ENCODE data around the gene OR6B2. TPM values are rescaled to one million over a fixed set of nuclear protein-coding genes. Genes with fewer than 3 reads are reported as not detected.

Gene OR6B2
- total and polyA plus RNA-seq, 8 donors, result not detected

DNA sequence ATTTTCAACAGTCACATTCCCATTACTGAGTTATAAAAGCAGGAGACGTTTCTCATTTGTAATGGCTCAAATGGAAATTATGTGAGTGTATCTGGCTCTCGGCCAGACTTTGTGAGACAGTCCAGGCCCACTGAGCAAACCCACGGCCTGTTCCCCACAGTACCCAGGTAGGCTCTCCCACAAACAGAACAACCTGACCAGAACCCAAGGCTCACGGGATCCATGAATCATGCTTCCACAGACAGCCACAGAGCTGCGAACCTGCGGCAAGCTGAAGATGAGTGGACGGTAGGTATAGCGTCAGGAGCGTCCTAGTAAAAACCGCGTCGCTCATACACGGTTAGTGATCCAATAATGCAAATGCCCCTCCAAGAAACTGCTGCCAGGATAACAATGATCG is 39.3 kb downstream of the OR6B2 start:
- H3K27me3 ChIP-seq, result no peaks in the 10 kb centered on the region
- TF ChIP-seq, protein P1, sequence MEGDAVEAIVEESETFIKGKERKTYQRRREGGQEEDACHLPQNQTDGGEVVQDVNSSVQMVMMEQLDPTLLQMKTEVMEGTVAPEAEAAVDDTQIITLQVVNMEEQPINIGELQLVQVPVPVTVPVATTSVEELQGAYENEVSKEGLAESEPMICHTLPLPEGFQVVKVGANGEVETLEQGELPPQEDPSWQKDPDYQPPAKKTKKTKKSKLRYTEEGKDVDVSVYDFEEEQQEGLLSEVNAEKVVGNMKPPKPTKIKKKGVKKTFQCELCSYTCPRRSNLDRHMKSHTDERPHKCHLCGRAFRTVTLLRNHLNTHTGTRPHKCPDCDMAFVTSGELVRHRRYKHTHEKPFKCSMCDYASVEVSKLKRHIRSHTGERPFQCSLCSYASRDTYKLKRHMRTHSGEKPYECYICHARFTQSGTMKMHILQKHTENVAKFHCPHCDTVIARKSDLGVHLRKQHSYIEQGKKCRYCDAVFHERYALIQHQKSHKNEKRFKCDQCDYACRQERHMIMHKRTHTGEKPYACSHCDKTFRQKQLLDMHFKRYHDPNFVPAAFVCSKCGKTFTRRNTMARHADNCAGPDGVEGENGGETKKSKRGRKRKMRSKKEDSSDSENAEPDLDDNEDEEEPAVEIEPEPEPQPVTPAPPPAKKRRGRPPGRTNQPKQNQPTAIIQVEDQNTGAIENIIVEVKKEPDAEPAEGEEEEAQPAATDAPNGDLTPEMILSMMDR (IDR thresholded peaks at IDR 0.05), result no peak
- no peak overlapping the region for H3K27ac ChIP-seq
- ATAC-seq, result peak in 1 of 4 donors; percentile 34
- intact Hi-C loops (cut with DNase I), result loop anchor here in 2 of 3 donors (5.0 to 10.0 kb wide), 2 partner anchors 954 to 956 kb away; no protein-coding TSS in a partner anchor
- peaks cover 0 to 23% (median 2%) of the 10 kb centered on the region in 3 donors for H3K36me3 ChIP-seq
- FAIRE-seq, result no peak
- no peak overlapping the region for H3K4me3 ChIP-seq
- H3K4me1 ChIP-seq, result no peaks in the 10 kb centered on the region
- no peaks in the 10 kb centered on the region for H3K9me3 ChIP-seq
- DNase-seq, result no peak
- WGBS, 2 donors, result 83 to 84% methylated on average over 14 of the region's 14 CpGs

- 98% methylated on average over 5 of the region's 5 CpGs for WGBS, 2 donors
- no peak for ATAC-seq
Measured at GRCh38 chr2:239985356-239985755, 44.9 kb downstream of the OR6B2 start.

DNA sequence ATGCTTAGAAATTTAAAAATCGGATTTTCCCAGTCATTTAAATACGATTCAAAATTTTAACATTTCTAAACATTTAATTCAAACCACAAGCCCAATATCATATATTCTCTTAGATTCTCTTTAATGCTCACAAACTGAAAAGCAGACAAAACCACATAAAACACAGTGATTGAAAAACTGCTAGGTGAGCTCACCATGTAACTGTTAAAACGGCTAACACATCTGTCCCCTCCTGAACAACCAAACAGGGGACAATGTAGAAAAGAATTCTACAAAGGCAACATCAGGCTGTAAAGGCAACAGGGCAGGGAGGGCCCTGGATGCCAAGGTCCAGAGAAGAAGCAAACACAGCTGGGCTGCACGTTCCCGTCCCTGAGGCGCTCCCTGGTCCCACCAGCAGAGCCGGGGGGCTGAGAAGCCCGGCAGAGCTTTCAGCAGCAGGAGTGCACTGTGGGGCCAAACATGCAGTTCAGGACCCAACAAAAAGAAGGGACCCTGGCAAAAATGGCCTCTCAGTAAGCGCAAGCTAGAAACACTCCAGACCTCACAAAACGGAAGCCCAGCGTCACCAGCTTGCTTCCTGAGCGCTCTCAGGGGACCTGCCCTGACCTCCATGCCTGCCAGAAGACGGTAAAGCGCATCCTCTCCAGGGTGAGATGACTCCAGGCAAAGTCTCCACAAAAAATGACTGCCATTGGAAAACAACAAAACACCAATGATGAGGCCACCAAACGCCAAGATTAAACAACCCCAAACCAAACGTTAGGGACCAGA is 45.6 kb downstream of the OR6B2 start:
- FAIRE-seq (no peak), DNase-seq (no peak), ATAC-seq (no peak)
- 96 to 97% methylated on average over 16 of the region's 16 CpGs for WGBS, 2 donors
- no peaks in the 10 kb centered on the region for H3K9me3 ChIP-seq
- no peak overlapping the region for H3K27ac ChIP-seq
- H3K27me3 ChIP-seq, result no peaks in the 10 kb centered on the region
- H3K4me1 ChIP-seq, result no peaks in the 10 kb centered on the region
- no peak overlapping the region for H3K4me3 ChIP-seq
- TF ChIP-seq, protein P1 (IDR thresholded peaks at IDR 0.05), result no peak
- intact Hi-C loops (cut with DNase I), result no loop called here
- peaks cover 0 to 29% (median 2%) of the 10 kb centered on the region in 3 donors for H3K36me3 ChIP-seq

More at GRCh38 chr2:239985356-239985755, 44.9 kb downstream of the OR6B2 start:
- Histone ChIP-seq H3K27ac (no peak overlapping the region), H3K36me3 (peaks cover 0 to 36% (median 2%) of the 10 kb centered on the region in 3 donors), H3K4me3 (no peak overlapping the region), H3K27me3 (no peaks in the 10 kb centered on the region), H3K4me1 (no peaks in the 10 kb centered on the region), H3K9me3 (no peaks in the 10 kb centered on the region)
- intact Hi-C loops (cut with DNase I), result no loop called here
- FAIRE-seq (no peak), DNase-seq (no peak)
- TF ChIP-seq, protein P1 (IDR thresholded peaks at IDR 0.05), result no peak

DNA sequence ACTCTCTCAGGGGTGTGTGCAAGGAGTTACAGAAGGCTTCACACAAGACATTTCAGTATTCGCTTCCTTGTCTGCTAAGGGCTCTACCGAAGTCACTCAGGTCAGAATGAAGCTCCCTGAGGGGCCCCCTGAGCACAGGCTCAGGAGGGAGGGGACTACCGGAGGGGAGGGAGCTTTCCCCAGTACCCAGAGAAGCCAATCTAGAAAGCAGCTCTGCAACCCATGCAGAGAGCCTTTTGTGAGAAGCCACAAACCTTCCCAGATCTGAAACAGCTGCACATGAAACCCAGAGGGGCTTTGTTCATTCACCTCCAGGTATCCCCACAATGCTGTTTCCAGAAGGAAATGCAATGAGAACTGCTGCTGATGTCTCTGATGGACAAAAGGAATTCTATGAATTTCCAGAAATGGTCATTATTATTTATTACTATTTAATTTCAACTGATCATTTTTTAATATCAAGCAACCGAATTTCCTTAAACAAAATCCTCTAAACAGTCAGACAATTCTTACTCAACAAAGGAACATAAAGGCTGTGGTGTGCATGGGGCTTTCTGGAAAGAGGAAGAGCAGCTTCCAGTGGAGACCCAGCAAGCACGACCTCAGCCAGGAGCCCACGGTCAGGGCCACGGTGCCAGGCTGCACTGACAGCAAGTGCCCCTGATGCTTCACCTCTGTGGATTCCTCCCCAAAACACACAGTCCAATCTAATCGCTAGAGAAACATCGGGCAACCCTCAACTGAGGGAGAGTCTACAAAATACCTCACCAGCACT is 47.0 kb downstream of the OR6B2 start:
- DNase-seq, result no peak
- no peaks in the 10 kb centered on the region for H3K27me3 ChIP-seq
- ATAC-seq, result no peak
- no peaks in the 10 kb centered on the region for H3K4me1 ChIP-seq
- FAIRE-seq, result no peak
- H3K4me3 ChIP-seq, result no peak overlapping the region
- WGBS, 2 donors, result 79 to 82% methylated on average over 9 of the region's 9 CpGs
- intact Hi-C loops (cut with DNase I), result no loop called here
- H3K36me3 ChIP-seq, result peaks cover 0 to 27% (median 2%) of the 10 kb centered on the region in 3 donors
- H3K27ac ChIP-seq, result no peak overlapping the region
- no peaks in the 10 kb centered on the region for H3K9me3 ChIP-seq
- TF ChIP-seq, protein P1 (IDR thresholded peaks at IDR 0.05), result no peak

Other genes with a start within 250 kb of the OR6B2 start
- 10 to 100 TPM; 53.4 to 73.2 (median 67.0) TPM for gene NDUFA10, start 5.1 kb downstream of the OR6B2 start, total RNA-seq
- 10 to 100 TPM; 39.6 to 78.4 TPM for gene NDUFA10, start 5.1 kb downstream of the OR6B2 start, polyA plus RNA-seq
- gene OR6B3, start 23.1 kb upstream of the OR6B2 start, total RNA-seq, result not detected
- gene OR6B3, start 23.1 kb upstream of the OR6B2 start, polyA plus RNA-seq, result under 1 TPM in 1 of 2 donors, not detected in 1; 0.09 TPM
- gene COPS9, start 105.9 kb upstream of the OR6B2 start, total RNA-seq, result 10 to 100 TPM; 52.8 to 64.3 (median 56.1) TPM
- gene COPS9, start 105.9 kb upstream of the OR6B2 start, polyA plus RNA-seq, result 100 to 1,000 TPM; 199 to 210 TPM
- gene OTOS, start 110.2 kb upstream of the OR6B2 start, total RNA-seq, result not detected
- not detected for gene OTOS, start 110.2 kb upstream of the OR6B2 start, polyA plus RNA-seq